ENCODE results near the gene DECR2.

DNA sequence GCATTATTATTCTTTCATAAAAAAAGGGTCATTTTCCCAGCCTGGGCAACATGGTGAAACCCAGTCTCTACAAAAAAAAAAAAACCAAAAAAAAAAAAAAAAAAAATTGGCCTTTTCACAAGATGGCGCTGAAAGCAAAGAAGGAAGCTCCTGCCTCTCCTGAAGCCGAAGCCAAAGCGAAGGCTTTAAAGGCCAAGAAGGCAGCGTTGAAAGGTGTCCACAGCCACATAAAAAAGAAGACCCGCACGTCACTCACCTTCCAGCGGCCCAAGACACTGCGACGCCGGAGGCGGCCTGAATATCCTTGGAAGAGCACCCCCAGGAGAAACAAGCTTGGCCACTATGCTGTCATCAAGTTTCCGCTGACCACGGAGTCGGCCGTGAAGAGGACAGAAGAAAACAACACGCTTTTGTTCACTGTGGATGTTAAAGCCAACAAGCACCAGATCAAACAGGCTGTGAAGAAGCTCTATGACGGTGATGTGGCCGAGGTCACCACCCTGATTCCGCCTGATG, 15.0 kb upstream of the DECR2 start:
- TF ChIP-seq, protein P1, sequence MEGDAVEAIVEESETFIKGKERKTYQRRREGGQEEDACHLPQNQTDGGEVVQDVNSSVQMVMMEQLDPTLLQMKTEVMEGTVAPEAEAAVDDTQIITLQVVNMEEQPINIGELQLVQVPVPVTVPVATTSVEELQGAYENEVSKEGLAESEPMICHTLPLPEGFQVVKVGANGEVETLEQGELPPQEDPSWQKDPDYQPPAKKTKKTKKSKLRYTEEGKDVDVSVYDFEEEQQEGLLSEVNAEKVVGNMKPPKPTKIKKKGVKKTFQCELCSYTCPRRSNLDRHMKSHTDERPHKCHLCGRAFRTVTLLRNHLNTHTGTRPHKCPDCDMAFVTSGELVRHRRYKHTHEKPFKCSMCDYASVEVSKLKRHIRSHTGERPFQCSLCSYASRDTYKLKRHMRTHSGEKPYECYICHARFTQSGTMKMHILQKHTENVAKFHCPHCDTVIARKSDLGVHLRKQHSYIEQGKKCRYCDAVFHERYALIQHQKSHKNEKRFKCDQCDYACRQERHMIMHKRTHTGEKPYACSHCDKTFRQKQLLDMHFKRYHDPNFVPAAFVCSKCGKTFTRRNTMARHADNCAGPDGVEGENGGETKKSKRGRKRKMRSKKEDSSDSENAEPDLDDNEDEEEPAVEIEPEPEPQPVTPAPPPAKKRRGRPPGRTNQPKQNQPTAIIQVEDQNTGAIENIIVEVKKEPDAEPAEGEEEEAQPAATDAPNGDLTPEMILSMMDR (IDR thresholded peaks at IDR 0.05 in 2 of 3, conservative IDR thresholded peaks at IDR 0.05 in 1 of 3; ENCODE audit: control insufficient read depth in 2 of 3, extremely low read depth in 1 of 3, insufficient read depth in 1 of 3, low read depth in 3 of 3, low read length in 3 of 3), result 0 out of 6 replicates have a peak, but pooled peaks of 1 of the 3 experiments have one; percentile 1
- TF ChIP-seq, protein P2, sequence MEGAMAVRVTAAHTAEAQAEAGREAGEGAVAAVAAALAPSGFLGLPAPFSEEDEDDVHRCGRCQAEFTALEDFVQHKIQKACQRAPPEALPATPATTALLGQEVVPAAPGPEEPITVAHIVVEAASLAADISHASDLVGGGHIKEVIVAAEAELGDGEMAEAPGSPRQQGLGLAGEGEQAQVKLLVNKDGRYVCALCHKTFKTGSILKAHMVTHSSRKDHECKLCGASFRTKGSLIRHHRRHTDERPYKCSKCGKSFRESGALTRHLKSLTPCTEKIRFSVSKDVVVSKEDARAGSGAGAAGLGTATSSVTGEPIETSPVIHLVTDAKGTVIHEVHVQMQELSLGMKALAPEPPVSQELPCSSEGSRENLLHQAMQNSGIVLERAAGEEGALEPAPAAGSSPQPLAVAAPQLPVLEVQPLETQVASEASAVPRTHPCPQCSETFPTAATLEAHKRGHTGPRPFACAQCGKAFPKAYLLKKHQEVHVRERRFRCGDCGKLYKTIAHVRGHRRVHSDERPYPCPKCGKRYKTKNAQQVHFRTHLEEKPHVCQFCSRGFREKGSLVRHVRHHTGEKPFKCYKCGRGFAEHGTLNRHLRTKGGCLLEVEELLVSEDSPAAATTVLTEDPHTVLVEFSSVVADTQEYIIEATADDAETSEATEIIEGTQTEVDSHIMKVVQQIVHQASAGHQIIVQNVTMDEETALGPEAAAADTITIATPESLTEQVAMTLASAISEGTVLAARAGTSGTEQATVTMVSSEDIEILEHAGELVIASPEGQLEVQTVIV (IDR thresholded peaks at IDR 0.05; ENCODE audit: borderline replicate concordance, partially characterized antibody), result no peak
- TF ChIP-seq, protein P3, sequence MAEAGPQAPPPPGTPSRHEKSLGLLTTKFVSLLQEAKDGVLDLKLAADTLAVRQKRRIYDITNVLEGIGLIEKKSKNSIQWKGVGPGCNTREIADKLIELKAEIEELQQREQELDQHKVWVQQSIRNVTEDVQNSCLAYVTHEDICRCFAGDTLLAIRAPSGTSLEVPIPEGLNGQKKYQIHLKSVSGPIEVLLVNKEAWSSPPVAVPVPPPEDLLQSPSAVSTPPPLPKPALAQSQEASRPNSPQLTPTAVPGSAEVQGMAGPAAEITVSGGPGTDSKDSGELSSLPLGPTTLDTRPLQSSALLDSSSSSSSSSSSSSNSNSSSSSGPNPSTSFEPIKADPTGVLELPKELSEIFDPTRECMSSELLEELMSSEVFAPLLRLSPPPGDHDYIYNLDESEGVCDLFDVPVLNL (IDR thresholded peaks at IDR 0.05; ENCODE audit: low read depth, low read length), result no peak
- TF ChIP-seq JUND (IDR thresholded peaks at IDR 0.05; ENCODE audit: low read depth, low read length) (no peak), POLR2A (IDR thresholded peaks at IDR 0.05; ENCODE audit: low read depth, low read length) (no peak), MYC (IDR thresholded peaks at IDR 0.05; ENCODE audit: insufficient read depth, insufficient read length, insufficient replicate concordance, low read length, severe bottlenecking) (no peak), SMC3 (IDR thresholded peaks at IDR 0.05; ENCODE audit: borderline replicate concordance, low read length) (no peak), ZZZ3 (IDR thresholded peaks at IDR 0.05; ENCODE audit: control insufficient read depth, insufficient read length, low read depth) (no peak)
- TF ChIP-seq, protein P4, sequence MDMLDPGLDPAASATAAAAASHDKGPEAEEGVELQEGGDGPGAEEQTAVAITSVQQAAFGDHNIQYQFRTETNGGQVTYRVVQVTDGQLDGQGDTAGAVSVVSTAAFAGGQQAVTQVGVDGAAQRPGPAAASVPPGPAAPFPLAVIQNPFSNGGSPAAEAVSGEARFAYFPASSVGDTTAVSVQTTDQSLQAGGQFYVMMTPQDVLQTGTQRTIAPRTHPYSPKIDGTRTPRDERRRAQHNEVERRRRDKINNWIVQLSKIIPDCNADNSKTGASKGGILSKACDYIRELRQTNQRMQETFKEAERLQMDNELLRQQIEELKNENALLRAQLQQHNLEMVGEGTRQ (IDR thresholded peaks at IDR 0.05; ENCODE audit: borderline replicate concordance, low read depth, low read length), result no peak

Measured in GM12878 (cell line).